Fibroblast of lung (primary cell): ENCODE results near the gene PDLIM4.

Experiments used
- CTCF ChIP-seq, 2 donors: IDR thresholded peaks in 1 of 2; conservative IDR thresholded peaks in 1 of 2; 1 replicate in 1 of 2; 2 replicates in 1 of 2; pipeline ENCODE4 v1.5.1; 2011 to 2012; ENCODE audit warnings: low read length in 2 of 2, control low read depth in 1 of 2, inconsistent platforms in 1 of 2, low read depth in 1 of 2, mild to moderate bottlenecking in 1 of 2
- EZH2 ChIP-seq: IDR thresholded peaks from 2 replicates; pipeline ENCODE4 v1.5.1; 2012; ENCODE audit warnings: low read length, control low read depth, mild to moderate bottlenecking; ENCODE audit errors: missing control alignments

GRCh38 chr5:132262882-132263547 is 5.5 kb downstream of the PDLIM4 start:
- TF ChIP-seq CTCF (conservative IDR thresholded peaks at IDR 0.05 in 1 of 2, IDR thresholded peaks at IDR 0.05 in 1 of 2; ENCODE audit: low read depth in 1 of 2, low read length in 2 of 2) (no peak), EZH2 (no peak)
